PC-9 (cell line): ENCODE results near the gene LCAT. TPM values are rescaled to one million over a fixed set of nuclear protein-coding genes. Genes with fewer than 3 reads are reported as not detected.

Source experiments
- BruUV-seq: library from RNA; stranded (reverse); fragments of 400-500 nt; replicated peaks from 2 replicates; lab custom pipeline; 2021; lab: Mats Ljungman, UMichigan
- CTCF ChIA-PET: fragments of 300-600 bp; sonication (Branson Sonifier 250); formaldehyde crosslinking; loops from one replicate; lab custom pipeline; 2022; ENCODE audit warnings: antibody characterized with exemption; lab: Charles Lee
- POLR2A ChIA-PET: fragments of 300-600 bp; sonication (Branson Sonifier 250); formaldehyde crosslinking; loops from one replicate; lab custom pipeline; 2022; ENCODE audit warnings: antibody characterized with exemption; ENCODE audit not compliant: unreplicated experiment; lab: Charles Lee
- DNase-seq, 2 experiments: peaks; one replicate each; pipeline versions ENCODE4 v3.0.0 to v3.0.0-alpha.2; 2015 to 2022; ENCODE audit warnings: mixed read lengths in 1 of 2
- H2AFZ ChIP-seq: fragments of 200-600 bp; sonication (generic); 2 replicates; pipeline ENCODE4 v1.8.1; 2017; ENCODE audit warnings: antibody characterized with exemption
- H3F3A ChIP-seq: fragments of 200-600 bp; sonication (generic); 2 replicates; pipeline ENCODE4 v1.8.1; 2017; ENCODE audit warnings: antibody characterized with exemption, mild to moderate bottlenecking, low read depth; ENCODE audit not compliant: insufficient read depth
- H3K27ac ChIP-seq: fragments of 200-600 bp; sonication (generic); 2 replicates; pipeline ENCODE4 v1.6.1; 2016; ENCODE audit warnings: mixed run types
- H3K27me3 ChIP-seq: fragments of 200-600 bp; sonication (generic); 2 replicates; pipeline ENCODE4 v1.6.1; 2016; ENCODE audit warnings: low read depth, mixed run types; ENCODE audit not compliant: insufficient read depth
- H3K36me3 ChIP-seq: fragments of 200-600 bp; sonication (generic); 2 replicates; pipeline ENCODE4 v1.6.1; 2016; ENCODE audit warnings: low read depth, mixed run types
- H3K4me1 ChIP-seq: fragments of 200-600 bp; sonication (generic); replicated peaks from 2 replicates; pipeline ENCODE4 v1.6.1; 2016; ENCODE audit warnings: mixed run types; ENCODE audit not compliant: insufficient read depth
- H3K4me2 ChIP-seq: fragments of 200-600 bp; sonication (generic); 2 replicates; pipeline ENCODE4 v1.6.1; 2017; ENCODE audit warnings: mixed run types
- H3K4me3 ChIP-seq: fragments of 200-600 bp; sonication (generic); 2 replicates; pipeline ENCODE4 v1.6.1; 2016; ENCODE audit warnings: mixed run types
- H3K79me2 ChIP-seq: fragments of 200-600 bp; sonication (generic); 2 replicates; pipeline ENCODE4 v1.6.1; 2017; ENCODE audit warnings: low read depth, mixed run types
- H3K9me2 ChIP-seq: fragments of 200-600 bp; sonication (generic); 2 replicates; pipeline ENCODE4 v1.8.1; 2017; ENCODE audit warnings: mild to moderate bottlenecking; ENCODE audit not compliant: insufficient read depth
- H3K9me3 ChIP-seq: fragments of 200-600 bp; sonication (generic); 2 replicates; pipeline ENCODE4 v1.8.1; 2016; ENCODE audit warnings: low read depth; ENCODE audit not compliant: insufficient read depth
- H4K20me1 ChIP-seq: fragments of 200-600 bp; sonication (generic); 2 replicates; pipeline ENCODE4 v1.8.1; 2017; ENCODE audit not compliant: insufficient read depth
- CTCF ChIP-seq: fragments of 200-600 bp; sonication (generic); conservative IDR thresholded peaks from 2 replicates; pipeline ENCODE4 v1.6.1; 2017; ENCODE audit warnings: mixed run types, antibody characterized with exemption, mild to moderate bottlenecking, moderate library complexity
- EZH2 ChIP-seq: fragments of 200-600 bp; sonication (generic); IDR thresholded peaks from 2 replicates; pipeline ENCODE4 v1.8.0; 2017; ENCODE audit warnings: antibody characterized with exemption, low read depth
- intact Hi-C: fragments of 100-400 bp; cut with micrococcal nuclease; formaldehyde crosslinking; loops from one replicate; pipeline ENCODE4 v1.10.0; 2022; ENCODE audit not compliant: unreplicated experiment
- total RNA-seq: library from RNA; stranded (reverse); gene quantifications from 2 replicates; pipeline ENCODE4 v1.2.3, GENCODE V29; 2021

The LCAT gene
- total RNA-seq, 1 experiment from 2014 or later = 11.9 TPM

DNA sequence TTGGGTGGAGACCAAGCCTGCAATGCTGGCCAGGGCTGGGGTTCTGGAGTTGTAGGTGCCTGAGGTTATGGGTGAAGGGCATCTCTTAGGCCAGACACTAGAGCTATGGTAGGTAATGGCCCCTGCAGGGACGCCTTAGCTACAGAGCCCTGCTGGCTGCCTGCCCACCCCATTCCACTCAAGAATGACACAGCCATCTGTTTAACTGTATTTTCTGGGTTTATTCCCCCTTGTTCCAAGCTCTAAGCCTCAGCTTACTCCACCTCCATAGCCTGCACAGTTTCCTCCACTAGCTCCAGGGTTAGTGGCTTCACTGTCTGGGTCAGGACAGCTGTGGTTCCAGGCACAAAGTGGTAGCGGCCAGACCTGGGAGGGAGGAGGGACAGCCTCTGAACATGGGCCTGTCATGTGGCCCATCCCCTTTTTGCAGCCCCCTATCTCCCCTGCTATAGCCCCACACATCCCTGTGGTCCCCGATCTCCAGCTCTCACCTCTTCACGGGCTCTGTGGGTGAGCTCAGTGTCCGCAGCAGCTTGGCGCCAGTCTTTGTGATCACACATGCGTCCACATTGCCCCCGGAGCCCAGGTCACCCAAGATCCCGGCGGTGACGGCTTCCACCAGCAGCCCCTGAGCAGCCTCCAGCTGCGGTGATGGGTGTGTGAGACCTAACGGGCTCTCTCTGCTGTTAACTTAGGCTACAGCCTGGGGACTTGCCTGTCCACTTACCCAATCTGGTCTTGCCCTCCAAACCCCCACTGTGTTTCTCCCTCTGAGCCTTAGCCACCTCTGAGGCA, 9.4 kb downstream of the LCAT start:
- Histone ChIP-seq H3K4me2 (peak overlapping the region; percentile 91), H3K9me3 (no peaks in the 10 kb centered on the region), H3K4me3 (peak overlapping the region; percentile 88; the same call in 1 of the 2 replicates), H3K4me1 (peaks cover 6% of the 10 kb centered on the region; the same call in 1 of the 2 replicates), H3K9me2 (no peaks in the 10 kb centered on the region), H2AFZ (no peak overlapping the region), H3K36me3 (no peaks in the 10 kb centered on the region), H3K79me2 (peaks cover 18% of the 10 kb centered on the region), H3K27me3 (no peaks in the 10 kb centered on the region), H3F3A (peaks cover 12% of the 10 kb centered on the region; the same call in 1 of the 2 replicates), H3K27ac (no peak overlapping the region), H4K20me1 (no peaks in the 10 kb centered on the region)
- ChIA-PET CTCF (interaction anchor here (0.5 to 0.6 kb wide), 3 partner anchors 45 to 421 kb away, joined by 3 to 7 read pairs (median 5); no protein-coding TSS in a partner anchor), POLR2A (no interaction called here)
- DNase-seq = no peak
- intact Hi-C loops = loop anchor here (5.0 kb wide), 1 partner anchor 298 kb away; no protein-coding TSS in a partner anchor
- TF ChIP-seq EZH2 (no peak), CTCF (no peak)
- BruUV-seq = no TSS peak

DNA sequence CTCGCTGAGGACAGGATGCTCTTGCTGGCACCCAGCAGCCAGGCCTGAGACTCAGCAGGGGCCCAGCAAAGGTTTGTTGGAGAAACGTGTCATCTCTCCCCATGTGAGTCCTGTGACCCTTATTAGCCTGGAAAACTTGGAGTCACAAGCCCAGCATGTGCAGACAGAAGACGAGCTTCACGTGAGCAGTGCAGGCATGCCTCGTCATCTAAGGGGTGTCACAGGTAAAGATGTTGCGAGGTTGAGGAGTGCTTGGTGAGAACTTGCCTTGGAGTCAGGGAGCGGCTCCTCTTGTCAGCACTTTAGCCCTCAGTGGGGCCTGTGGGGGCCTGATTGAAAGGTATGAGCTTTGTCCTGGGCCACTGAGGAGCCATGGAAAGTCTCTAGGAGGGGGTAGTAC, 10.1 kb downstream of the LCAT start:
- Histone ChIP-seq H3K9me2 (no peaks in the 10 kb centered on the region), H3K79me2 (peaks cover 18% of the 10 kb centered on the region), H3K4me1 (peaks cover 6% of the 10 kb centered on the region; the same call in 1 of the 2 replicates), H3K9me3 (no peaks in the 10 kb centered on the region), H4K20me1 (peaks cover 1% of the 10 kb centered on the region; the same call in 1 of the 2 replicates), H3K4me3 (no peak overlapping the region), H3F3A (peaks cover 9% of the 10 kb centered on the region; the same call in 1 of the 2 replicates), H3K36me3 (no peaks in the 10 kb centered on the region), H3K4me2 (no peak overlapping the region), H3K27me3 (no peaks in the 10 kb centered on the region), H2AFZ (no peak overlapping the region), H3K27ac (no peak overlapping the region)
- ChIA-PET CTCF (no interaction called here), POLR2A (no interaction called here)
- DNase-seq = no peak
- TF ChIP-seq CTCF (no peak), EZH2 (no peak)
- no TSS peak for BruUV-seq
- intact Hi-C loops = no loop called here

GRCh38 chr16:67932462-67932840, 11.5 kb downstream of the LCAT start:
- Histone ChIP-seq H3K27me3 (no peaks in the 10 kb centered on the region), H3K4me2 (no peak overlapping the region), H4K20me1 (peaks cover 10% of the 10 kb centered on the region), H3K4me3 (no peak overlapping the region), H3F3A (peaks cover 6% of the 10 kb centered on the region; the same call in 1 of the 2 replicates), H3K9me2 (no peaks in the 10 kb centered on the region), H3K4me1 (peaks cover 6% of the 10 kb centered on the region; the same call in 1 of the 2 replicates), H3K27ac (no peak overlapping the region), H3K9me3 (no peaks in the 10 kb centered on the region), H2AFZ (no peak overlapping the region), H3K36me3 (no peaks in the 10 kb centered on the region), H3K79me2 (peaks cover 17% of the 10 kb centered on the region)
- intact Hi-C loops = no loop called here
- CTCF ChIA-PET = no interaction called here
- TF ChIP-seq CTCF = no peak
- TF ChIP-seq EZH2 = no peak
- POLR2A ChIA-PET = no interaction called here
- no TSS peak for BruUV-seq
- no peak for DNase-seq
